ENCODE data around the gene ZDHHC13.
"Not testable (repeated sequence)": the region's sequence is repeated elsewhere in the genome, so short reads cannot be mapped to it uniquely, and the experiment has no call there.

The ZDHHC13 gene

DNA sequence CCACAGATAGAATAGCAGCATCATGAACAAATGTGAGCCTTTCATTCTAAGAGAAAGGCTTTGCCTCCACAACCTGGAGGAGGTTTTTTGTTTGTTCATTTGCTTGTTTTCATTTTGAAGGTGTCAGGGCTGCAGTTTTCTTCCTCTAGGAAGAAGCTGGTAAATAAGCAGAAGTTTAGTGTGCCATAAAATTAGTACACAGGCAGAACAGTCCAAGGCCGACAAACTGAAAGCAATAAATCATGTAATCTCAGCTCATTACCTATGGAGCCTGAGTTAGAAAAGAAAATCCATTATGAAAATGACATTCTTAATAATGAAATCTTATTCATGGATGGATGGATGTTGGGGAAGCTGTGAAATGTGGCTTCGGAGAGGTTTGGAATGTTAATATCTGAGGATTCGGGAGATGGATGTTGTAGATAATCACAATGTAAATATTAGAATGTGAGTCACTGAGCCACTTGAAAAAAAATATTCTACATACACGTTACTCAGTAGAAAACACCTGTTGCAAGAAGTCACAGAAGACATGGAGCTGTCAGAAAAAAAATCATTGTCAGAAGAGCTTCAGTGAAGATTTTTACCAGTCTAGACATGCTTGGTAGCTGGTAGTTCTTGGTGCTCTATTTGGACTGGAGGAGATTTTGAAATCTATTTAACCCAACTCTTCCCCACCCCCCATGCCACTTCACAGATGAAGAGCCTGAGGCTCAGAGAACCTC is 15.0 kb upstream of the ZDHHC13 start:
- no peak for DNase-seq (ENCODE audit: low read depth)

DNA sequence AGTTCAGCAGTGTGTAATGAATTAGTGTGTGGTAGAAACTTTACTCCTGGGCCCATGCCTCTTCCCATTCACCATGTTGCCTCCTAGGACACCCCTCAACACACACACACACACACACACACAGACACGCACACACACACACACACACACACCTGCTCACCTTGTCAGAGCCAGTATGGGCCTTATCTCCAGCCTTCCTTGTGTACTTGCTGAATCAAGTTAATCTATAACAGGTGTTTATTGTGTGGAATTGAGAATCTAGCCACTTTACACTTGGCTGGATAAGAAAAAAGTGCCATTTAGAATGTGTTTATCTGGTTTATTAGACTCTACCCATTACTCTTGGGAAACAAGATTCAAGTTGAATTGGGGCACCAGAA is 14.5 kb upstream of the ZDHHC13 start:
- DNase-seq (ENCODE audit: low read depth), result no peak

DNA sequence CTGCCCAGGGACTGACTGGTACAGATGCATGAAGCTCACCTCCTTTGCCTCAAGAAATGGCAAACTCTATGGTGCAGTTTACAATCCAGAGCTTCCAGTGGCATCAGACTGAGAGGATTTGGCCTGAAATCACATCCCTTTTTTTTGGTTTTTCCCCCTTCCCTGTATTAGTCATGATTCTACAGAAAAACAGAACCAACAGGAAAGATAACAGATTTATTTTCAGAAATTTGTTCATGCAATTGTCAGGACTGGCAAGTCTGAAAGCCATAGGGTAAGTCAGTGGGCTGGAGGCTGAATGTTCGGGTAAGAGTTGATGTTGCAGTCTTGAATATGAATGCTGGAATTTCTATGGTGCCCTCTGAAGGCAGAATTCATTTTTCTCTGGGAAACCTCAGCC is 12.0 kb upstream of the ZDHHC13 start:
- DNase-seq (ENCODE audit: low read depth), result no peak

DNA sequence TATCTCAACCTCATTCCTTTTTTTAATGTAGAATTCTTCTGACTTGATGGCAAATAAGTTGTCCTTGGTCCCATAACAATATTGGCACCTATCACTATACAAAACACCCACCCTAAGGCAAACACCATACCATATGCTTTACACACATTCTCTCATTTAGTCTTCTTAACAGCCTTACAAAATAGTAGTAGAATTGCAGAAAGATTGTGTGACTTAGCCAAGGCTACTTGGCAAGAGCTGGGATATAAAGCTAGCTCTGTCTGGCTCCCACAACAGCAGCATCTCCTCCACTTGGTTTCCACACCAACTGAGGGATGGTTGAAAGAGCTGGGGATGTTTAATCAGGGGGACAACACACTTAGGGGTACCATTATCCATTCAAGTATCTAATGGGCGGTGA is 9.8 kb upstream of the ZDHHC13 start:
- DNase-seq (ENCODE audit: low read depth), result no peak

DNA sequence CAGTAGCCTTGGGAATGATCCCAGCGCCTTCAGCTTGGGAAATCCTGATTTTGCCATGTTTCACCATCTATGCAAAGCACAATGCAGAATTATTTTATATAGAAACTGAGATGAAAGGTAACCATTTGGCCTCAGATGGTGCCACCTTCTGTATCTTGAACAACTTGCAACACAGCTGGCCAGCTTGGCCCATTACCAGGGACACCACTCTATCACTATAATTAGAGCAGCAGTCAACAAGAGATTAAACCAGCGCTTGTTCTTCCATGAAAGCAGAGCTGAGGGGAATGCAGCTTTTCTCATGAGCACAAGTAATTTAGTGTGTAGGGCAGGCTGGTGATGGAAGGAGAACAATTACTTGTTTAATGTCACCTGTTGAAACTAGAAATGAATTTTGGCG is 6.7 kb upstream of the ZDHHC13 start:
- DNase-seq (ENCODE audit: low read depth), result no peak

DNA sequence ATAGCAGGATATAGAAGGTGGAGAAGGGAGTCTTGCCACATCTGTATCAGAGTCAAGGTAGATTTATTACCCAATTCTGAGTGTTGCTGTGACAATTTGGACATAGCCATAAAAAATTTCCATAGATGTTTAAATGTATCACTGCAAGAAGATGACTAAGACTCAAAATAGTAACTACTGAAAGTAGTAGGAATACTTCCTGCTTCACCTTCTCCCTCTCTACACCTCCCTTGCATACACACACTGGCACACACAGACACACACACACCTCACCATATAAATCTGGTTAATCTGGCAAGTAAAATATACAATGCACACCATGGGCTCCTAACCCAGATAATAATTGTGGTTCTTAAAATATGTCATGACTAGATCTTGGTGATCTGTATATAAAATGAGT is 5.2 kb upstream of the ZDHHC13 start:
- DNase-seq (ENCODE audit: low read depth), result no peak

DNA sequence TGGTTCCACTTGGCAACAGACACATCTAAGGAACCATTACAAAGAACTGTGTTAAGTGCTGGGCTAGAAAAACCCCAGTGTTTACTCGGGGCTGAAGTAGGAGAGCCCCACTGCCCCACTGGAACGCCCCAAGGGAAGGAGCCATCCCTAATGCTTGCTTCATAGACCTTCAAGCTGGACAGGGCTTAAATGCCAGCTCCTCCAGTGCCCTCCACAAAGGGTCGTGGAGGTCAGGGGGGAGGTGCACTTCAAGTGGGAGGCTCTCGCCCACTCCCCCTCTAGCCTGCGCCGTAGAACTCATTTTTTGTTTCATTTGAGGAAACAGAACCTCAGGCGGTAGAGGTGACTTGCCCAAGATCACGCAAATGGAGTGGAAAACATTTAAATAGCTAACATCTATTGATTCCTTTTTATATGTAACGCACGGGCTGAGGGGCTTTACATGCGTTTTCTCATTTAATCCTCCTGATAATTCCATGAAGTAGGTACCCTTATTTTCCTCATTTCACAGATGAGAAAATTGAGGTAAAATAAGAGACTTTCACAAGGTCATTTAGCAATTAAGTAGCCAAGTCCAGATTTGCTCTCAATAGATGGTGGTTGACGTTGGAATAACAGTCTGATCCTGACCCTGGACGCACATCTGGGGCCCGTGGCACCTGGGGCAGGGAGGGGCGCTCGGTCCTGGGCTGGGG is 545 bp upstream of the ZDHHC13 start:
- no peak for DNase-seq (ENCODE audit: low read depth)

DNA sequence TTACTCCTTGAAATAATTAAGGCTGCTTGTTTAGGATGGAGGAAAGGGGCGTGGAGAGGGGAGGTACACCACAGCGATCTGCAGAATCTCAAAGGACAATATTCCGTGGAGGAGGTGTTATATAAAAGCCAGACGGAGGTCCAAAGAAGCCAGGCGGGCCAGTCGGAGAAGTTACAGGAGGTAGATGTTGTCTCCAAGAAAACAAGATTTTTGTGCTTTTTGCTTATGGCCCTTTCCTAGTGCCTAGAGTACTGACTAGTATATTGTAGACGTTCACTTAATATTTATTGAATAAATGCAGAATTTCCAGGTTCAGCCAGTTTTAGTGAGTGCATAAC is 761 bp downstream of the ZDHHC13 start:
- no peak for DNase-seq (ENCODE audit: low read depth)

DNA sequence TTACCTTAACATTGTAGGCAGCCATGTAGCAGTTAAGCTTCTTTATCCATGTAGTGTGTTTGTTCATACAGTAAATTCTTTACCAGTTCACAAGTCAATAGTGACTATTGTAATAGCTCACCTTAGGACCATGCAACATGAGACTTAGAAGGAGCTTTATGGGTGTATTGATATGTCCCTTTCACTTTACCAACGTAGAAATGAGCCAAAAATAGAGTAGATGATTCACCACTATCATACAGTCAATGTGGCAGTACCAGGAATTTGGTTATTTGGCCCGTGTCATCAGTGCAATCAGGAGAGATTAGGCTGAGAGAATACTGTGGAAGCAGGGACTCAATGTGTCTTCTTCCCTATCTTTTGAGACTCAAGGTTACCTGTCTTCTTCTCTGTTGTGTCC is 4.7 kb downstream of the ZDHHC13 start:
- DNase-seq (ENCODE audit: low read depth), result no peak

DNA sequence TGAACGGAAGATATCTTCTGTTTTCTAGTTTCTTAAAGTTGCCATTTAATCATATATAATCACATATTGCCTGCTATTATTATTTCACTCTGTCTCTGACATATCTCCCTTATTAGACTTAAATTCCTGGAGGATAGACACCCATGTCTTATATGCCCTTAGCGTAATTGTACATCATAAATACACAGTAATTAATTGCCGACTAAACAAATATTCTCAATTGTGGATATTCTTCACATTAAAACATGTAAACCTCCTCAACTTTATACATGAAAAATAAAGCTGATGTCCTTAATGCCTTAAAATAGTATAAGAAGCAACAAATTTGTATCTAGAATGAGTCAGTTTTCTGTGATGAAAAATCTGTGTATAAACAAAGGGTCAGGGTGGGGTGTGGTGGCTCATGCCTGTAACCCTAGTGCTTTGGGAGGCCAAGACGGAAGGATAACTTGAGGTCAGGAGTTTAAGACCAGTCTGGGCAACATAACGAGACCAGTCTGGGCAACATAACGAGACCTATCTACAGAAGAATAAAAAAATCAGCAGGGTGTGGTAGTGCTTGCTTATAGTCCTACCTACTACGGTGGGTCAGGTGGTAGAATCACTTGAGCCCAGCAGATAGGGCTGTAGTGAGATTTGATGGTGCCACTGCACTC is 6.1 kb downstream of the ZDHHC13 start:
- no peak for DNase-seq (ENCODE audit: low read depth)

DNA sequence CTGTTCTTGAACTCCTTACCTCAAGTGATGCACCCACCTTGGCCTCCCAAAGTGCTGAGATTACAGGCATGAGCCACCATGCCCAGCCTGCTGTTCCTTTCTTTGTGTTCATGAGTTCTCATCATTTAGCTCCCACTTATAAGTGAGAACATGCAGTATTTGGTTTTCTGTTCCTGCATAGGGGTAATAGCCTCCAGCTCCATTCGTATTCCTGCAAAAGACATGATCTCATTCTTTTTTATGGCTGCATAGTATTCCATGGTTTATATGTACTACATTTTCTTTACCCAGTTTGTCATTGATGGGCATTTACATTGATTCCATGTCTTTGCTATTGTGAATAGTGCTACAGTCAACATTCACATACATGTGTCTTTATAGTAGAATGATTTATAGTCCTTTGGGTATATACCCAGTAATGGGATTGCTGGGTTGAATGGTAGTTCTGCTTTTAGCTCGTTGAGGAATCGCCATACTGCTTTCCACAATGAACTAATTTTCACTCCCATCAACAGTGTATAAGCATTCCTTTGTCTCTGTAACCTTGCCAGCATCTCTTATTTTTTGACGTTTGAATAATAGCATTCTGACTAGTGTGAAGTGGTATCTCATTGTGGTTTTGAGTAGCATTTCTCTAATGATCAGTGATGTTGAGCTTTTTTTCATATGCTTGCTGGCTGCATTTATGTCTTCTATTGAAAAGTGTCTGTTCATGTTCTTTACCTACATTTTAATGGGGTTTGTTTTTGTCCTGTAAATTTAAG is 9.8 kb downstream of the ZDHHC13 start:
- not testable (repeated sequence) for DNase-seq (ENCODE audit: low read depth)

DNA sequence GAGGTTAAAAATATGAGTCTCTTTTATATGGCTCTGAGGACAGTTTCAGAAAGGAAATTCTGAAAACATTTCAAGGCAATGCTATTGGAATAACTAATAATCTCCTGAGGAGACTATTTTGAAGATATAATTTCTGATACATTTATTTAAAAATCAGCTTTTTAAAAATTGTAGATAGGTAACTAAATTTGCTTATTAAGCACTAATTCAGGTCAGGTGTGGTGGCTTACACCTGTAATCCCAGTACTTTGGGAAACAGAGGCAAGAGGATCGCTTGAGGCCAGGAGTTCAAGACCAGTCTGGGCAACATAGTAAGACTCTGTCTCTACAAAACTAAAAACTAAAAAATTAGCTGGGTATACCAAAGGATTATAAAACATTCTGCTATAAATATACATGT is 17.0 kb downstream of the ZDHHC13 start:
- DNase-seq (ENCODE audit: low read depth), result no peak

DNA sequence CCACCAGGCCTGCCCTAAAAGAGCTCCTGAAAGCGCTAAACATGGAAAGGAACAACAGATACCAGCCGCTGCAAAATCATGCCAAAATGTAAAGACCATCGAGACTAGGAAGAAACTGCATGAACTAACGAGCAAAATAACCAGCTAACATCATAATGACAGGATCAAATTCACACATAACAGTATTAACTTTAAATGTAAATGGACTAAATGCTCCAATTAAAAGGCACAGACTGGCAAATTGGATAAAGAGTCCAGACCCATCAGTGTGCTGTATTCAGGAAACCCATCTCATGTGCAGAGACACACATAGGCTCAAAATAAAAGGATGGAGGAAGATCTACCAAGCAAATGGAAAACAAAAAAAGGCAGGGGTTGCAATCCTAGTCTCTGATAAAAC is 19.9 kb downstream of the ZDHHC13 start:
- not testable (repeated sequence) for DNase-seq (ENCODE audit: low read depth)

DNA sequence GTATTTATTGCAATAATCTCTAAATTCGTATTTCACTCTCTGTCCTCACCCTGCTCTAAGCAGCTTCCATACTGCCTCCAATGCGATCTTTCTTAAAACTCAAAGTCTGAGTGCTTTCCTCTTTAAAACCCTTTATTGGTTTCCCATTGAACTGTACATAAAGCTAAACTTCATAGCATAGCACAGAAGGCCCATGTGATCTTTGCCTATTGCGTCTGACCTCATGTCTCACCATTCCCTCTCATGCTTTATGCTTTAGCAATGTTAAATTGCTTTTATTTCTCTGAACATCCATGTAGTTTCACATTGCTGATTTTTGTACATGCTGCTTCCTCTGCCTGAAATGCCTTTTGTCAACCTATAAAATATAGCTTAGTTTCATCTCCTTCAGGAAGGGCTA is 28.4 kb downstream of the ZDHHC13 start:
- DNase-seq (ENCODE audit: low read depth), result no peak

DNA sequence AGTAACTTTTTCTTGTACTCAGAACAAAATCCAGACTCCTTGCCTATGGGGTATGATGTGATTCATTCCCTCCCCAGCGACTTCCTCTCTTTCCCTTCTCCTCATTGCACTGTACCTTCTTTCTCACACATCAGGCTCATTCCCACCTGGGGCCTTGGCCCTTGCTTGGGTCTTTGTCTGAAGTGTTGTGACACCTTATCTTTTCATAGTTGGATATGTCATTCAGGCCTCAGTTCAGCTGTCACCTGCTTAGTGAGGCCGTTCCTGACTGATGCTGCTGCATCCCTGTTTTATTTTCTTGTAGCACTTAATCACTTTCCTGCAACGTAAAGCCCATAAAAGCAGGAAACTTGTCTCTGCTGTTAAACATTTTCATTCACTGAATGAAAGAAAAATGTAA is 39.9 kb downstream of the ZDHHC13 start:
- DNase-seq (ENCODE audit: low read depth), result no peak

DNA sequence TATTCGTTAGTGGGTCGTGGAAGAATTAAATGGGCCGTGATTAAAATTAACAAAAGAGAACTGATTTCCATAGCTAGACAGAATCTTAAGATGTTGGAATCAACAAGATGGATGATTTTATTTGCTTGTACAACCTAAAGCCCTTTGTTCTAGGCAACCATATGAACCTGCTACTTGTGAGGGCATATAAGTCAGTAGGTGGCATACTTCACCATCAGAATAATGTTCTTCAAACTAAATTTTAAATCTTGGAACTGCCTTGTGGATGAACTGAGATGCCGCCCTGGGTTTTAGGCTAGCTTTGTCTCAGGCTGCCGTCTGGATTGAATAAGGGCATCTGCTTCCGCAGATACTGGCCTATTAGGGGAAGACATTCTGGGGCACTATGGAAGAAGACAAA is 43.9 kb downstream of the ZDHHC13 start:
- no peak for DNase-seq (ENCODE audit: low read depth)

DNA sequence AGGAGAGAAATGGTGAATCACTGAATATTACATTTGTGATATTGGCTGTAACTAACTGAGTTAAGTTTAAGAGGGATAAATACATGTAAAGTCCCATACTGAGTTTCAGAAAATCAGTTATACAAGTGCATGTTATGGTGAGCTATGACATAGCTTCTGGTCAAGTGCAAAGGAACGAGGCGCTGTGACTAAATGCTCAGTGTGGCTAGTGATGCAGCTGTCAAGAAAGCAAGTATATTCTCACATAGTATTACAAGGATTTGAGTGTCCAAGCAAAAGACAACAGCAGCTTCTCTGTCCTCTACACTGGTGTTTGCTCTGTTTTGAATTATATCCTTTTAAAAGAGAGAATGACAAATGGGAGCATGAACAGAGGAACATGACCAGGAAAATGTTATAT is 44.7 kb downstream of the ZDHHC13 start:
- DNase-seq (ENCODE audit: low read depth), result no peak

DNA sequence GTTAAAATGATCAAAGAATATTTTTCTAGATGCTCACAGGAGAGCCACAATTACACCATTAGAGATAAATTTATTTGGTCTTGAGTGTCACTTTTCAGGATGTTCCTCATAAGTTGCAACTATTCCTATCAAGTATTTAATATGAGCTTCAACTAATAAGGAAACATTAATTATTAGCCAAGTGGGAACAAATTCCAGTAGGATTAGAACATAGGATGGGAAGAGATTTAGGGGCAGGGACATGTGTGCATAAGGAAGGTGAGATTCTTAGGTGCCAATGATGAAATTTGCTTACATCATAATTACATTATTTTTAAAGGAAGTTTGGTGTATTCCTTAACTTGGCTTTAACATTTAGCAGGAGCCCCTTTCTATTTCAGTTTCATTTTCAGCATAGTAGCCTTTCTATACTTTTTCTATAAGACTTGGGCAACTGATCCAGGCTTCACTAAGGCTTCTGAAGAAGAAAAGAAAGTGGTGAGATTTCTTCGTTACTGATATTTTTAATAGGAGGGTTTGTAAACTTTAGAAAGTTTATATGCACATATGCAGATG is 46.1 kb downstream of the ZDHHC13 start:
- DNase-seq (ENCODE audit: low read depth), result no peak

DNA sequence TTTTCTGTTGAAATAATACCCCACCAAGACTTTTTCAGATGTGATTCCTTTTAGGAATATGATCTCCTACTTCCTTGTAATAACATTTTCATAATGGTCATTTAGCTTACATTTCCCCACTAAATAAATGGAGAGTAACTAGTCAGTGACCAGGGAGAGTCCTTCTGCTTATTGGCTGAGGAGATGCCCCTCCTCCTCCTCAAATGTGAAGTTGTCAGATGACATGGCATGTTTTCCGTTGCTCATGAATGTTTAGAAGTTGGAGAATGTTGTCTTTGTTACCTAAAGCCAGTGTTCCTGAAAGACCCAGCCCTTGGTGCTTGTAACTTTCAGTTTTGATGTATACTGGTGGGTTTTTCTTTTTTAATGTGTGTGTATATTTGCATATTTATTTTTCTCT is 46.6 kb downstream of the ZDHHC13 start:
- no peak for DNase-seq (ENCODE audit: low read depth)

DNA sequence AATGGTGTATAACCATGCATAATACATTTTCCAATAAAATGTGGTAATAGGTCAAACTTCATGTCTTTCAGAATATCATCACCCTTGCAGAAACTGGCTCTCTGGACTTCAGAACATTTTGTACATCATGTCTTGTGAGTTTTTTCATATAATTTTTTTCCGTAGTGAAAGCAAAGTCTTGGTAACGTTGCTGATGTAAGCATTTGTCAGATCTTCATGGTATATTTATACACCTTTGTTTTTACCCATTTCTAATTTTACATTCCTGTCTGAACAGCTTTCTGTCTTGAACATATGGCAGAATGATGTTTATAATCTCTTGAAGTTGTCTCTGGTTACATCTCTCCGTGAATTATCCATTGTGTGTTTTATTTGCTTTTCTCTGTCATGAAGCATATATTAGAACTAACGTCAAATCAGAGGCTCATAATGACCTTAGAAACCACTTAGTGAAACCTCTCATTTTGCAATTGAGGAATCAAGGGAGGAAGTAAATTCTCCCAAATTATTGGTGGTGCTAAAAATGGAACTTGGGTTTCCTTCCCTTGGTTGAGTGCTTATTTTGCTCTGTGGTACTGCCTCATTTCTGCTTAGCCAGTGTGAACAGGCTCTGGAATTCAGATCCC is 47.4 kb downstream of the ZDHHC13 start:
- DNase-seq (ENCODE audit: low read depth), result no peak

DNA sequence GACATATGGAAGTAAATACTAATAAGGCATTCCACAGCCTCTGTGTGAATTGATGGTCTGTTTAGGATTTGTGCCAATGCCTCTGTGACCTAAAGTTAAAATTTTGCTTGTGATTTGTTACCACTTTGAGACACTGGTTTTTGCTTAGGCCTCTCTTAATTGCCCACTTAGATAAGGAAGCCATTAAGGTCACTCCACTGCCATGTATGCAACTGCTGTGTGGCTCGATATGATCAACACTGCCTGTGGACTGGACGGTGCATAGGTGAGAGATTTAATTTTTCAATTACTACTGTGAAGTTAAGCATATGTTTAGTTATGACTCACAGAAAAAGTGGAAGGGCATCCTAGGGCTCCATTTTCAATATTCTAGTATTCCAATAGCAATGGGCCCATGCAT is 47.9 kb downstream of the ZDHHC13 start:
- no peak for DNase-seq (ENCODE audit: low read depth)

DNA sequence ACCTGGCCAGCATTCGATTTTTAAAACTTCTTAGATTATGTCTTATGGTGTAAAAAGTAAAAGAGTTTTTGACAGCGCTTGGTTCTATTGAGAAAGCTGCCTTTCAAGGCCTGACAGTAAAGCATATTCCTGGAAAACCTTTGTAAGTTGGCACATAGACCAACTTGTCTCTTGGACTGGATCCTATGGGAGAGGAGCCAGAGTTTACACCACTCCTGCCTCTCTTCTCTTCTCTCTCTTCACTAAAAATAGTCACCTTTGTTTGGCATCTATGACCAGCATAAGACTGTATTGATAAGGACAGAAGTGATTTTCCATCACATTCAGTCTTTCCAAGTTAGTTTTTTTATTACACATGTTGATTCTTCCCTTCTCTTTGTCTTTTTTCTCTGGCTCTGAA is 51.1 kb downstream of the ZDHHC13 start:
- DNase-seq (ENCODE audit: low read depth), result no peak

Data from activated T-cell treated with anti-CD3 and anti-CD28 coated beads for 24 hours (primary cell).